Fibroblast of peridontal ligament (primary cell): Measurements from ENCODE around the gene ZNF516.
A peak's percentile ranks its signal among the peaks of the same experiment; 100 is the strongest.

Experiments used
- DNase-seq: peaks from one replicate; pipeline ENCODE4 v3.0.0-alpha.2; 2010; ENCODE audit errors: extremely low read depth

The ZNF516 gene

GRCh38 chr18:76364282-76365259 lies 130.5 kb downstream of the ZNF516 start:
- no peak for DNase-seq

DNA sequence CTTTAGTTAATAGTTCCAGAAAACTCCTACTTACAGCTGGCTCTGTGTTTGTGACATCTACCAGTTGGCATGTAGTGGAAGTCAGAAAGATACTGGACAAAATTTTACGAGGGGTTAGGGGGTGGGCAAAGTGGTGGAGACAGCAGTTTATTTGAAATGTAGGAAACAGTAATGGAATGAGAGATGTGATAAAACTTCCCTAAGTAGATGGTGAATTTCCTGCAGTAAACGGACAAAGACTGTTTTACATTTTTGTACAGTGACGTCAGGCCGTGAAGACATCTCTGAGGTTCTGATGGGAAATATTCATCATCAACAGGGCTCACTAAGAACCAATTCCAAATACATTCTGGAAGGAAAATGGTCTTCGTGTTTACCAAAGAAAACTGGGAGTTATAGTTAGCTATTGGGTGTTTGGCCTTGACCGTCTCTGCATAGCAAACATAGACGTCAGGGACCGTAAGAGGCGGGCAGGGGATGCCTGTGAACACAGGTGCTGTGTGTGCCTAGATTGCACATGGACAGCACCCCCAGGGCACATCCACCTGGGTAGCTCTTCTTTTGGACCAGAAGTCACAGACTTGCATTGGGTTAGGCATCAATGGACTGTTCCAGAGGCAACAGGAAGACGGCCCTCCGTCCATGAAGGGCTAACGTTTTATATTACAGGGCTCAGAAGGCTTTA lies 131.5 kb downstream of the ZNF516 start:
- DNase-seq = peak; percentile 19

- no peak for DNase-seq
Measured at GRCh38 chr18:76362676-76363075, 132.4 kb downstream of the ZNF516 start.

GRCh38 chr18:76361219-76361618 lies 133.8 kb downstream of the ZNF516 start:
- no peak for DNase-seq

DNA sequence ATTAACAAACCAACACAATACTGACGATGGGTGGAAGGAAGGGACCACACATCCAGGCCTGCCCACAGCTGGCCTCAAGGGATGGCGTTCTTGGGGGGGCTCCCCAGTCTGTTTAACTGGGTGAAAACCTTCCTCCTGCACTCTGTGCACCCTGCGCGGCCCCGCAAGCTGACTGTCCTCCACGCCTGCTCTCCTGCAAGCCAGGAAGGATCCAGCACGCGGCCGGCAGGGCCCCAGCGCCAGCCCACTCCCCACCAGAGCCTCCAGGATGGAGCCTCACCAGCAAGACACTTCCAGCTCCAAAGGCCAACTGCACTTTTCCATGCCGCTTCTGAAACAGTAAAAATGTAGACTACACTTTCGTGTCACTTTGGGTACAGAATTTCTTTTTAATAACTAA lies 135.1 kb downstream of the ZNF516 start:
- no peak for DNase-seq

DNA sequence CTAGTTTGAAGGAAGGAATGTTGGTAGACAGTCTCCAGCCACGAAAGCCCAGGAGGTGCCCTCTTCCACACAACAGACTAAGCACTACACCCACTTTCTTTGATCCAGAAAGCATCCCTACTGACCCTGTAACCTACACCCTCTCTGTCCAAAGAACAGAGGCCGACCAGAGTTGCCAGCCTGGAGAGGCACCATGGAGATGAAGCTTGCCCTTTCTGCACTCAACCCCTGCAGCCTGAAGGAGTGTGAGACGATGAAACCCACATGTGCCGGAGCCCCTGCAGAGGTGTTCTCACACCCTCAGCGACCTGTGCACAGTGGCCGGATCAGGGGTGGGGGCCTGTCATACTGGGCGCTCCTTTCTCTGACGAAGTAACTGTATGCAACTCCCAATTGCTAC lies 136.3 kb downstream of the ZNF516 start:
- no peak for DNase-seq

GRCh38 chr18:76357585-76358260 lies 137.3 kb downstream of the ZNF516 start:
- DNase-seq = no peak

DNA sequence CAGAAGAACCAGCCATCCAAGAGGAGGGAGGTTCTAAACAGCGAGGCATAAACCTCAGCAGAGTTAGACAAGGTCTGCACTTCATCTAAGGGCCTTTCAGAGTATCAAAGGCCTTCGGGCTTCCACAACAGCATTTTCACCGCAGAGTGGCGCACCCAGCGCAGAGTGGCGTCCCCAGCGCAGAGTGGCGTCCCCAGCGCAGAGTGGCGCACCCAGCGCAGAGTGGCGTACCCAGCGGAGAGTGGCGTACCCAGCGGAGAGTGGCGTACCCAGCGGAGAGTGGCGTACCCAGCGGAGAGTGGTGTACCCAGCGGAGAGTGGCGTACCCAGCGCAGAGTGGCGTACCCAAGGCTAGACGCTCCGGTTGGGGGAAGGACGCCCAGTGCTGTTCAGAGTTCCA lies 137.9 kb downstream of the ZNF516 start:
- DNase-seq = no peak

DNA sequence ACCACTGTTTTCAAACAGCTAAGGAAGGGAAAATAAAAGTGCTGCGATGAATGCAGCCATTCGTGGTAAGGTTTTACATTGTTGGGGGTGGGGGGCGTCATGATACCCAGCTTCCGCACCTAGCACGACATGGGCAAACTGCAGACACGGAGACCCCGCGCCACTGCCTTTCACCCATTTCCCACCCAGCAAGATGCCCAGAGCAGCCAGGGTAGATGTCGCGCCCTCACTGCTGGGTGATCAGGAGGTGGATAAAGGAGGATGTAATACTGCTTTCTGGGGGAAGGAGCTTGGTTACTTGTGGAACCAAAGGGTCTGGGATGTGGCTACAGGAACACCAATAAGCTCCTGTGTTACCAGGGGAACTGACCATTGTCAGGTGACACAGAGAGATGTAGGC lies 138.4 kb downstream of the ZNF516 start:
- DNase-seq = no peak

GRCh38 chr18:76354348-76354747 lies 140.7 kb downstream of the ZNF516 start:
- peak; percentile 37 for DNase-seq

DNA sequence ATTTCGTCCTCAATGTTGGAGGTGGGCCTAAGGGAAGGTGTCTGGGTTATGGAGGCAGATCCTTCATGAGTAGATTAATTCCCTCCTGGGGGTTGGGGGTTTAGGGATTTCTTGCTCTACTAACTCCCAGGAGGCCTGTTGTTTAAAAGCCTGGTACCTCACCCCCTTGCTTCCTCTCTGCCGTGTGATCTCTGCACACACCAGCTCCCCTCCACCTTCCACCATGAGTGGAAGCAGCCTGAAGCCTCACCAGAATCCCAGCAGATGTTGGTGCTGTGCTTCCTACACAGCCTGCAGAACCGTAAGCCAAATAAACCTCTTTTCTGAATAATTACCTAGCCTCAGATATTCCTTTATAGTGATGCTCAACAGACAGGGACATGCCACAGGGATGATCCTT lies 141.5 kb downstream of the ZNF516 start:
- DNase-seq = no peak

DNA sequence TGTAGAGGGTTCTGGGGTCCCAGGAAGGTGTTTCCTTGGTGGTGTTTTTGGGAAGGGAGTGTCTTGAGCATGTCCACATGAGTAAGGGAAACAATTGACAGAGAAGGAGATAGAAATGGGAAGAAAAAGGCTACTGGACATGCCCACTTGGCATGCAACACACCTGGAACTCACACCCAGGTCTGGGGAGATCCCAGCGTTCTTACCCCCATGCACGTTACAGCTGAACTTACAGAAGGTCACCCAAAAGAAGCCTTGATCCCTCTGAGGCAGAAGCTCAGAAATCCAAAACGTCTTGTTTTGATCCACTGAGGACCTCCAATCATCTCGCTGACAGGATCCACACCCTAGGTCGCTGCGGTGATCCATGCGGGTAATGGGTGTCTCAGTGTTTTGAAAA lies 142.0 kb downstream of the ZNF516 start:
- DNase-seq = no peak

DNA sequence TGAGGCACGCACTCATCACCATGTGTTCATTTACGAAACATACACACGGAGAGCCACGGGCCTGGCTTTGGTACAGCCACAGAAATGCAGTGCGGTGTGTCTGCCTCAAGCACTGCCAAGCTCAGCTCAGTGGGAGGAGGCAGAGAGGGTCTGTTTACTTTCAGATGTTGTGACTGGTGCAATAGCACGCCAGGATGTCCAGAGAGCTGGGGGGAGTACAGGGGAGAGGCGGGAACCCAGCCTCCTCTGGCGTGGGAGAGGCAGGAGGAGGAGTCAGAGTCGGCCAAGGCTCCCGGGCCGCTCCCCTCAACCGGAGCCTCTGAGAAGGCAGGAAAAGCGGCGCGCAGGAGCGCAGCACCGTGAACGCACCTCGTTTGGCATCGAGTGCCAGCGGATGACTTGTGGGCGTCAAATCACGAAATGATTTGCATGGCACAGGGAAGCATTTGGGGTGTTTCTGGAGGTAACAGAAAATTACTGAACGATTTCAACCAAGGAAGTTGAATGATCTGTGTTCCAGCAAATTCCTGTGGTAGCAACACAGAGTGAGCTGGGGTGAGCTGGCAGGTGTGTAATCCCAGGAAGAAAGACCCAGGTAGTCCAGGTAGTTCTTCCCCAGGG lies 143.0 kb downstream of the ZNF516 start:
- DNase-seq = peak; percentile 81

GRCh38 chr18:76350134-76351025 lies 144.7 kb downstream of the ZNF516 start:
- DNase-seq = no peak

- peak; percentile 79 for DNase-seq
Measured at GRCh38 chr18:76349067-76349715, 145.9 kb downstream of the ZNF516 start.

DNA sequence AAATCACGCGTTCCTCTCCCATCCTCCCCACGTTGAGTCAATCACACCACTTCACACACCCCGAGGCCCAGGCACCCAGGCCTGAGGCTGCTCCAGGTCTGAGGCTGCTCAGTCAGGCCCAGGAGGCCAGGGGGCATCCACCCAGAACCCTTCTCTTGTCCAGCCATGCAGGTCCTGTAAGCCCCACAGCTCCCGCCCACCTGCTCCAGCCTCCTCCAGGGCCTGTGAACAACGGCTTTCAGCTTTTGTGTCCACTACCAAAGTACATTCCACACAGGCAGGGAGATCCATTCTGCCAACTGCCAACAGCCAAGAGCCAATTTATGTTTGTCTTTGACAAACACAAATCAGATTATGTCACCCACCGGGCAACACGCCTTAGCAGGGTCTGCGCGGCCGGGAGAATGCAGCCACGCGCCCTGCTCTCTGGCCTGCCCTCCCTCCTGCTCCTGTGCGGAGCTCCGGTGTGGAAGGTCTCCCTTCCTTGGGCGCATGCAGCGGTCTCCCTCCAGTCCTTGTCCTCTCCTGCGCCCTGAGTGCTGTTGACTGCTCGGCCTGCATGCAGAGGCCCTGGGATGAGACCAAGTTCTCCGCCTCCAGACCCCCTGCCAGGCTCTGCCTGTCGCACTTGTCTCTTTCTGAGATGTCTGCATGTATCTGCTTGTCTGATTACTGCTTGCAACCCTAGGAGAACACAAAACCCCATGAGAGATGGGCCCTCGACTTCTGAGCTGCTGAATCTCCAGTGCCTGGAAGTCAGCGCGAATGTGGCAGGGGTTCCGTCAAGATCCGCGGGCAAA lies 146.6 kb downstream of the ZNF516 start:
- no peak for DNase-seq

- DNase-seq = no peak
Measured at GRCh38 chr18:76347341-76347740, 147.7 kb downstream of the ZNF516 start.

GRCh38 chr18:76346490-76347130 lies 148.4 kb downstream of the ZNF516 start:
- DNase-seq = no peak

- DNase-seq = no peak
Measured at GRCh38 chr18:76345901-76346300, 149.1 kb downstream of the ZNF516 start.
